Endothelial cell of umbilical vein (primary cell): ENCODE measurements around the gene PARD6G. TPM values are rescaled to one million over a fixed set of nuclear protein-coding genes. Genes with fewer than 3 reads are reported as not detected.

Experiments used
- BruUV-seq: library from RNA; stranded (reverse); fragments of 400-500 nt; replicated peaks from 2 replicates; lab custom pipeline; 2021; lab: Mats Ljungman, UMichigan
- CTCF ChIA-PET: fragments of 300-600, 350-600 bp; sonication (Branson Sonifier 250); formaldehyde crosslinking; loops from one replicate; lab custom pipeline; 2021; ENCODE audit warnings: antibody characterized with exemption, inconsistent platforms; lab: Charles Lee
- POLR2A ChIA-PET: fragments of 300-600, 350-600 bp; sonication (Branson Sonifier 250); formaldehyde crosslinking; loops from one replicate; lab custom pipeline; 2021; ENCODE audit warnings: antibody characterized with exemption, inconsistent platforms; lab: Charles Lee
- DNase-seq: peaks from one replicate; pipeline ENCODE4 v3.0.0-alpha.2; 2011; ENCODE audit warnings: low read depth, low spot score
- FAIRE-seq: peaks from 2 replicates; lab custom pipeline; 2011; peaks lifted over from hg19 to GRCh38; lab: Jason Lieb, UNC
- H2AFZ ChIP-seq: 2 replicates; pipeline ENCODE4 v1.6.0; 2012; ENCODE audit warnings: low read depth, low read length, control low read depth, inconsistent platforms
- H3K27ac ChIP-seq: 2 replicates; pipeline ENCODE4 v1.5.1; 2011; ENCODE audit warnings: low read depth, mild to moderate bottlenecking, control low read depth, low read length, moderate library complexity; ENCODE audit not compliant: insufficient read depth
- H3K27me3 ChIP-seq, 2 experiments: 2 replicates each; pipeline versions ENCODE4 v1.6.0 to v1.6.1; 2011; ENCODE audit warnings: low read length in 2 of 2, mixed read lengths in 1 of 2; ENCODE audit not compliant: control insufficient read depth in 2 of 2, insufficient read depth in 2 of 2
- H3K36me3 ChIP-seq, 2 experiments: 2 replicates in 1 of 2; 3 replicates in 1 of 2; pipeline ENCODE4 v1.5.1; 2011; ENCODE audit warnings: low read length in 2 of 2, mild to moderate bottlenecking in 1 of 2, moderate library complexity in 1 of 2; ENCODE audit not compliant: control insufficient read depth in 2 of 2, insufficient read depth in 2 of 2; ENCODE audit errors: extremely low read depth in 1 of 2
- H3K4me1 ChIP-seq: 3 replicates; pipeline ENCODE4 v1.5.1; 2011; ENCODE audit warnings: mild to moderate bottlenecking, low read length; ENCODE audit not compliant: control insufficient read depth, insufficient read depth; ENCODE audit errors: extremely low read depth
- H3K4me2 ChIP-seq: 2 replicates; pipeline ENCODE4 v1.6.1; 2011; ENCODE audit warnings: low read length, control low read depth, mixed read lengths; ENCODE audit not compliant: insufficient read depth
- H3K4me3 ChIP-seq, 3 experiments: fragments of 200-600 bp in 1 of 3; sonication (generic), shearing (Covaris generic) in 1 of 3; replicated peaks in 1 of 3; 2 replicates each; pipeline ENCODE4 v1.5.1; 2011 to 2016; ENCODE audit warnings: control low read depth in 3 of 3, low read length in 3 of 3, mild to moderate bottlenecking in 2 of 3, inconsistent platforms in 1 of 3, low read depth in 1 of 3, moderate library complexity in 1 of 3; ENCODE audit not compliant: insufficient read depth in 1 of 3
- H3K79me2 ChIP-seq: 2 replicates; pipeline ENCODE4 v1.6.0; 2012; ENCODE audit warnings: low read length, inconsistent platforms; ENCODE audit not compliant: control insufficient read depth, insufficient read depth
- H3K9ac ChIP-seq: replicated peaks from 2 replicates; pipeline ENCODE3; 2011; ENCODE audit warnings: low read length, control low read depth; ENCODE audit not compliant: insufficient read depth; ENCODE audit errors: extremely low read depth
- H3K9me1 ChIP-seq: replicated peaks from 3 replicates; pipeline ENCODE4 v1.6.0; 2011; ENCODE audit warnings: mild to moderate bottlenecking, low read length; ENCODE audit not compliant: control insufficient read depth, insufficient read depth; ENCODE audit errors: extremely low read depth
- H3K9me3 ChIP-seq: replicated peaks from 2 replicates; pipeline ENCODE4 v1.5.1; 2012; ENCODE audit warnings: low read length, inconsistent platforms; ENCODE audit not compliant: control insufficient read depth, insufficient read depth
- H4K20me1 ChIP-seq: replicated peaks from 2 replicates; pipeline ENCODE3; 2011; ENCODE audit warnings: mild to moderate bottlenecking, low read length; ENCODE audit not compliant: control insufficient read depth, insufficient read depth; ENCODE audit errors: extremely low read depth
- CTCF ChIP-seq, 2 donors: IDR thresholded peaks; 1 replicate in 1 of 2; 2 replicates in 1 of 2; pipeline ENCODE4 v1.5.1; 2011; ENCODE audit warnings: low read length in 2 of 2, mild to moderate bottlenecking in 2 of 2, moderate library complexity in 2 of 2, control low read depth in 1 of 2, inconsistent platforms in 1 of 2, low read depth in 1 of 2; ENCODE audit not compliant: insufficient read depth in 1 of 2; ENCODE audit errors: extremely low read depth in 1 of 2
- EZH2 ChIP-seq: IDR thresholded peaks from 2 replicates; pipeline ENCODE4 v1.6.1; 2012; ENCODE audit warnings: borderline replicate concordance, low read depth, mild to moderate bottlenecking, moderate library complexity, low read length, inconsistent platforms; ENCODE audit not compliant: severe bottlenecking
- FOS ChIP-seq: IDR thresholded peaks from 2 replicates; pipeline ENCODE4 v1.6.1; 2011; ENCODE audit warnings: mild to moderate bottlenecking, low read length, moderate library complexity, borderline replicate concordance; ENCODE audit not compliant: insufficient read depth
- GATA2 ChIP-seq: IDR thresholded peaks from 2 replicates; pipeline ENCODE4 v1.7.0; 2011; ENCODE audit warnings: low read depth, mild to moderate bottlenecking, moderate library complexity, mixed read lengths, low read length; ENCODE audit not compliant: insufficient read length, insufficient read depth
- JUN ChIP-seq: IDR thresholded peaks from 2 replicates; pipeline ENCODE4 v1.6.1; 2011; ENCODE audit warnings: borderline replicate concordance, low read depth; ENCODE audit not compliant: insufficient read length, insufficient read depth
- MAX ChIP-seq: IDR thresholded peaks from 2 replicates; pipeline ENCODE4 v1.6.1; 2011; ENCODE audit not compliant: insufficient read depth, insufficient read length
- MYC ChIP-seq: IDR thresholded peaks from one replicate; pipeline ENCODE4 v1.6.1; 2011; ENCODE audit warnings: mild to moderate bottlenecking, low read depth, low read length
- POLR2A ChIP-seq: IDR thresholded peaks from 2 replicates; pipeline ENCODE4 v1.6.1; 2012; ENCODE audit warnings: low read depth, mild to moderate bottlenecking, control low read depth, low read length
- POLR2AphosphoS5 ChIP-seq: IDR thresholded peaks from 2 replicates; pipeline ENCODE4 v1.6.1; 2012; ENCODE audit warnings: low read depth, mild to moderate bottlenecking, control low read depth, low read length, moderate library complexity; ENCODE audit not compliant: insufficient read depth
- dilution Hi-C: fragments of 300-500 bp; cut with MboI; formaldehyde crosslinking; loops from one replicate; pipeline ENCODE4 v1.15.0; 2019; ENCODE audit warnings: low sequenced_read_pairs; ENCODE audit not compliant: extremely low pct_ligation_motif_present
- intact Hi-C: fragments of 100-400 bp; cut with micrococcal nuclease; formaldehyde crosslinking; loops from one replicate; pipeline ENCODE4 v1.10.0; 2022
- polyA plus RNA-seq, 4 experiments: library from polyadenylated mRNA; depleted of rRNA in 3 of 4; stranded (reverse) in 3 of 4; unstranded in 1 of 4; fragments of >200 nt; gene quantifications; 2 replicates each; pipeline versions ENCODE4 v1.2.1 to v1.2.3, GENCODE V29; 2011 to 2012; ENCODE audit warnings: missing spikeins in 1 of 4
- total RNA-seq: library from RNA; stranded (reverse); gene quantifications from 2 replicates; pipeline ENCODE4 v1.2.3, GENCODE V29; 2021

The PARD6G gene
- total and polyA plus RNA-seq, 2 donors (not counting 3 experiments of a cell fraction or from before 2014, with no cell fraction given) = 1.2 to 1.8 TPM

GRCh38 chr18:80197528-80197927 is 49.8 kb downstream of the PARD6G start:
- ChIA-PET CTCF (no interaction called here), POLR2A (no interaction called here)
- no peak for TF ChIP-seq POLR2AphosphoS5
- TF ChIP-seq CTCF (IDR thresholded peaks at IDR 0.05; ENCODE audit: extremely low read depth in 1 of 2, insufficient read depth in 1 of 2, low read depth in 1 of 2, low read length in 2 of 2) = no peak
- no peak for TF ChIP-seq MYC
- TF ChIP-seq GATA2 = no peak
- no peak for TF ChIP-seq POLR2A
- no peak for TF ChIP-seq MAX
- TF ChIP-seq FOS = no peak
- no peak for TF ChIP-seq EZH2
- no peak for TF ChIP-seq JUN
- Histone ChIP-seq H3K4me2 (no peak overlapping the region), H4K20me1 (no peaks in the 10 kb centered on the region), H3K36me3 (no peaks in the 10 kb centered on the region), H3K4me3 (no peak overlapping the region), H3K9ac (no peak overlapping the region), H3K27ac (no peak overlapping the region), H2AFZ (no peak overlapping the region), H3K9me3 (no peaks in the 10 kb centered on the region), H3K27me3 (peaks cover 0 to 6% of the 10 kb centered on the region in 2 experiments), H3K9me1 (no peaks in the 10 kb centered on the region), H3K4me1 (no peaks in the 10 kb centered on the region), H3K79me2 (no peaks in the 10 kb centered on the region)
- no TSS peak for BruUV-seq
- FAIRE-seq (no peak), DNase-seq (no peak)
- dilution Hi-C loops = no loop called here
- intact Hi-C loops = no loop called here
